Spleen (tissue), 11 donors: Measurements from ENCODE around the gene RASAL3. TPM values are rescaled to one million over a fixed set of nuclear protein-coding genes. Genes with fewer than 3 reads are reported as not detected.

ENCODE experiments used
- DNase-seq: peaks from one replicate; pipeline ENCODE4 v3.0.0-alpha.2; 2020
- H3K27ac ChIP-seq, 8 donors: fragments of 200-600 bp; sonication (generic) in 7 of 8; 1 replicate in 4 of 8; 2 replicates in 4 of 8; pipeline versions ENCODE4 v1.5.0 to v1.8.0; 2016 to 2021; ENCODE audit warnings: inconsistent platforms in 4 of 8, mild to moderate bottlenecking in 4 of 8, moderate library complexity in 1 of 8
- H3K27me3 ChIP-seq, 7 donors: fragments of 200-600 bp; sonication (generic) in 6 of 7; replicated peaks in 1 of 7; 1 replicate in 4 of 7; 2 replicates in 3 of 7; pipeline versions ENCODE4 v1.5.0 to v1.8.0; 2016 to 2021; ENCODE audit warnings: inconsistent platforms in 3 of 7, mild to moderate bottlenecking in 1 of 7
- H3K36me3 ChIP-seq, 6 donors: fragments of 200-600 bp; sonication (generic) in 5 of 6; 1 replicate in 4 of 6; 2 replicates in 2 of 6; pipeline versions ENCODE4 v1.5.0 to v1.8.0; 2016 to 2021; ENCODE audit warnings: inconsistent platforms in 2 of 6
- H3K4me1 ChIP-seq, 6 donors: fragments of 200-600 bp; sonication (generic) in 5 of 6; 1 replicate in 3 of 6; 2 replicates in 3 of 6; pipeline versions ENCODE4 v1.5.0 to v1.8.0; 2016 to 2021; ENCODE audit warnings: inconsistent platforms in 3 of 6
- H3K4me3 ChIP-seq, 8 donors: fragments of 200-600 bp; sonication (generic) in 7 of 8; 1 replicate in 4 of 8; 2 replicates in 4 of 8; pipeline versions ENCODE4 v1.5.0 to v1.8.0; 2016 to 2021; ENCODE audit warnings: inconsistent platforms in 4 of 8, mild to moderate bottlenecking in 4 of 8, moderate library complexity in 2 of 8
- H3K9me3 ChIP-seq, 8 donors: fragments of 200-600 bp; sonication (generic) in 7 of 8; 1 replicate in 4 of 8; 2 replicates in 4 of 8; pipeline versions ENCODE4 v1.5.0 to v1.8.0; 2016 to 2021; ENCODE audit warnings: inconsistent platforms in 4 of 8
- CTCF ChIP-seq, 11 experiments: fragments of 200-600 bp in 7 of 11; fragments of 450-650 bp in 4 of 11; sonication (generic) in 4 of 11; IDR thresholded peaks in 8 of 11; conservative IDR thresholded peaks in 3 of 11; 1 replicate in 7 of 11; 2 replicates in 4 of 11; pipeline versions ENCODE4 v1.4.0 to v1.8.0; 2016 to 2021; ENCODE audit warnings: antibody characterized with exemption in 11 of 11, inconsistent platforms in 4 of 11, mild to moderate bottlenecking in 1 of 11
- POLR2A ChIP-seq, 3 donors: fragments of 450-650 bp; IDR thresholded peaks; one replicate each; pipeline ENCODE4 v1.5.1; 2017; ENCODE audit warnings: antibody characterized with exemption in 3 of 3, mild to moderate bottlenecking in 1 of 3
- POLR2AphosphoS5 ChIP-seq, 3 donors: sonication (generic); formaldehyde crosslinking; IDR thresholded peaks; one replicate each; pipeline ENCODE4 v1.5.1; 2017; ENCODE audit warnings: antibody characterized with exemption in 3 of 3
- WGBS, 5 donors: extraction: QIAGEN DNeasy Blood & Tissue Kit in 3 of 5; methylation state at CpG; one replicate each; pipeline versions ENCODE4 v1.1.5 to v1.1.7; 2013 to 2018; 5-methylcytosine and 5-hydroxymethylcytosine counted together
- intact Hi-C: fragments of 100-400 bp; cut with DNase I; formaldehyde crosslinking; loops from one replicate; pipeline ENCODE4 v1.15.0; 2023; ENCODE audit warnings: low total_unique reads
- polyA plus RNA-seq, 3 donors: library from polyadenylated mRNA; stranded (reverse); fragments of 200-250 nt; gene quantifications; one replicate each; pipeline ENCODE4 v1.2.1, GENCODE V29; 2013
- total RNA-seq, 7 donors: library from RNA; depleted of rRNA in 3 of 7; stranded (reverse); fragments of >200 nt in 3 of 7; fragmentation: NEBNext Ultra II Directional in 4 of 7; extraction: Animal tissue kit (Norgen Biotek cat#: 25700) in 4 of 7; gene quantifications; one replicate each; pipeline versions ENCODE4 v1.1.0 to v1.2.1, GENCODE V29; 2016 to 2021
- donor health status: healthy with polysubstance abuse.
- donor health status: DM: no; HTN: no; CAD: no; lungs with moderate emphysema.
- donor health status: DM: no; HTN: no; CAD: no.
- donor health status: Bipolar disorder and iron deficiency.
- donor health status: healthy.
- donor health status: DM: no; HTN: no; CAD: no.
- donor health status: DM: yes; HTN: yes; CAD: no.

RASAL3 gene
- total and polyA plus RNA-seq, 10 donors: 31.7 to 79.1 (median 62.2) TPM

GRCh38 chr19:15501596-15501995 lies 37.3 kb upstream of the RASAL3 start:
- intact Hi-C loops: no loop called here
- no peak overlapping the region for H3K4me3 ChIP-seq
- H3K27me3 ChIP-seq: peaks cover 0 to 34% (median 0%) of the 10 kb centered on the region in 7 donors
- TF ChIP-seq CTCF (IDR thresholded peaks at IDR 0.05 in 8 of 11, conservative IDR thresholded peaks at IDR 0.05 in 3 of 11): no peak
- TF ChIP-seq POLR2A (IDR thresholded peaks at IDR 0.05): no peak
- no peak for TF ChIP-seq POLR2AphosphoS5 (IDR thresholded peaks at IDR 0.05)
- WGBS, 5 donors: 58 to 83% (median 73%) methylated on average over 1 of the region's 1 CpG
- DNase-seq: no peak
- no peaks in the 10 kb centered on the region for H3K4me1 ChIP-seq
- H3K27ac ChIP-seq: no peak overlapping the region
- no peaks in the 10 kb centered on the region for H3K9me3 ChIP-seq
- no peaks in the 10 kb centered on the region for H3K36me3 ChIP-seq

GRCh38 chr19:15498910-15499309 lies 34.6 kb upstream of the RASAL3 start:
- no peaks in the 10 kb centered on the region for H3K9me3 ChIP-seq

GRCh38 chr19:15498156-15498858 lies 34.0 kb upstream of the RASAL3 start:
- Histone ChIP-seq H3K36me3 (no peaks in the 10 kb centered on the region), H3K27me3 (peaks cover 0 to 20% (median 0%) of the 10 kb centered on the region in 7 donors), H3K9me3 (no peaks in the 10 kb centered on the region), H3K4me1 (no peaks in the 10 kb centered on the region), H3K27ac (no peak overlapping the region), H3K4me3 (no peak overlapping the region)
- no peak for DNase-seq
- TF ChIP-seq POLR2AphosphoS5 (IDR thresholded peaks at IDR 0.05): no peak
- TF ChIP-seq CTCF (IDR thresholded peaks at IDR 0.05 in 8 of 11, conservative IDR thresholded peaks at IDR 0.05 in 3 of 11): no peak
- no peak for TF ChIP-seq POLR2A (IDR thresholded peaks at IDR 0.05)
- WGBS, 5 donors: 73 to 86% (median 77%) methylated on average over 10 of the region's 10 CpGs
- intact Hi-C loops: no loop called here

More at GRCh38 chr19:15498910-15499309, 34.6 kb upstream of the RASAL3 start:
- Histone ChIP-seq H3K27me3 (peaks cover 0 to 24% (median 0%) of the 10 kb centered on the region in 7 donors), H3K27ac (no peak overlapping the region), H3K4me3 (no peak overlapping the region), H3K36me3 (no peaks in the 10 kb centered on the region), H3K4me1 (no peaks in the 10 kb centered on the region)
- intact Hi-C loops: no loop called here
- 63 to 78% (median 67%) methylated on average over 6 of the region's 6 CpGs for WGBS, 5 donors
- TF ChIP-seq CTCF (IDR thresholded peaks at IDR 0.05 in 8 of 11, conservative IDR thresholded peaks at IDR 0.05 in 3 of 11): no peak
- no peak for TF ChIP-seq POLR2AphosphoS5 (IDR thresholded peaks at IDR 0.05)
- no peak for TF ChIP-seq POLR2A (IDR thresholded peaks at IDR 0.05)
- no peak for DNase-seq

- Histone ChIP-seq H3K4me1 (no peaks in the 10 kb centered on the region), H3K9me3 (no peaks in the 10 kb centered on the region), H3K27me3 (peaks cover 0 to 9% (median 0%) of the 10 kb centered on the region in 7 donors), H3K4me3 (no peak overlapping the region), H3K36me3 (no peaks in the 10 kb centered on the region), H3K27ac (no peak overlapping the region)
- no peak for TF ChIP-seq CTCF (IDR thresholded peaks at IDR 0.05 in 8 of 11, conservative IDR thresholded peaks at IDR 0.05 in 3 of 11)
- TF ChIP-seq POLR2A (IDR thresholded peaks at IDR 0.05): no peak
- no peak for TF ChIP-seq POLR2AphosphoS5 (IDR thresholded peaks at IDR 0.05)
- 93 to 100% (median 100%) methylated on average over 1 of the region's 1 CpG for WGBS, 5 donors
- DNase-seq: no peak
- intact Hi-C loops: no loop called here
Measured at GRCh38 chr19:15495151-15495550, 30.8 kb upstream of the RASAL3 start.
